PC-3 (cell line): ENCODE data around the gene FALEC.

ENCODE experiments used
- CTCF ChIP-seq: fragments of 300-600 bp; sonication (generic); conservative IDR thresholded peaks from 2 replicates; pipeline ENCODE4 v1.5.1; 2017; ENCODE audit warnings: antibody characterized with exemption, low read depth, mild to moderate bottlenecking, low read length
- EZH2phosphoT487 ChIP-seq: fragments of 300-600 bp; sonication (generic); IDR thresholded peaks from 2 replicates; pipeline ENCODE4 v1.6.1; 2018; ENCODE audit warnings: mild to moderate bottlenecking, antibody characterized with exemption, low read length, borderline replicate concordance

- TF ChIP-seq CTCF (no peak), EZH2phosphoT487 (no peak)
These were observed 632 bp upstream of the FALEC start for GRCh38 chr1:150514913-150515327.
